ENCODE results near the gene OLFM1. TPM values are rescaled to one million over a fixed set of nuclear protein-coding genes. Genes with fewer than 3 reads are reported as not detected.

The OLFM1 gene
- total RNA-seq, 3 donors from 2014 or later, result 17.4 to 25.2 (median 22.1) TPM

- Histone ChIP-seq H3K4me1 (no peaks in the 10 kb centered on the region), H3K27me3 (no peaks in the 10 kb centered on the region), H3K27ac (no peak overlapping the region), H3K9me3 (no peaks in the 10 kb centered on the region), H3K36me3 (no peaks in the 10 kb centered on the region), H3K4me3 (no peak overlapping the region)
- no peak for DNase-seq (ENCODE audit: low spot score in 2 of 2)
- TF ChIP-seq CTCF (IDR thresholded peaks at IDR 0.05) (no peak), POLR2A (IDR thresholded peaks at IDR 0.05) (no peak), POLR2AphosphoS5 (IDR thresholded peaks at IDR 0.05) (no peak)
- intact Hi-C loops (cut with DNase I; ENCODE audit: low total_unique reads), result no loop called here
These were observed 17.8 kb downstream of the OLFM1 start for GRCh38 chr9:135105211-135105745.

DNA sequence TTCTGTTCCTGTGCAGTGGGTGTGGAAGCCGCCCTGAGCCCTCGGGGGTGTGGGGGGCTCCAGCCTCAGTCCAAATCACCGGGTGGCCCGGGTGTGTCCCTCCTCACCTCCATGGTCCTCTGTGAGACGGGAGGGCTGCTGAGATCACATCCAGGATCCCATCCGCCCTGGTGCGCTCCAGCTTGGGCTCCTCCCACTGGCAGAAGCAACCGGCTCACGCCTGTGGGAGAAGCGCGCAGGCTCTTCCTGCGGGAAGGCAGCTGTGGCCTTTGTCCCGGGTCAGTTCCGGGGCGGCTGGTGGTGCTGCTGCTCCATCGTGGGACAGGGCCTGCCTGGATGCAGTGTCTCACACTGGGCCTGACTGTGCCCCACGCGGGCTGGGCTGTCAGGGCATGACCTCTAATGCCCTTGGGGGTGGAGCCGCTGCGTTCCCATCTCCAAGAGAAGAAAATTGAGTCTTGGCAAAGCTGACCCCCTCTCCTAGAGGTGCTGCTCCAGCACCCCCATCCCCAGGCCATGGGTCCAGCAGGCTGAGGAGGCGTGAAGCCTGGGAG, 18.5 kb downstream of the OLFM1 start:
- Histone ChIP-seq H3K9me3 (no peaks in the 10 kb centered on the region), H3K27ac (no peak overlapping the region), H3K4me1 (no peaks in the 10 kb centered on the region), H3K4me3 (no peak overlapping the region), H3K27me3 (no peaks in the 10 kb centered on the region), H3K36me3 (no peaks in the 10 kb centered on the region)
- TF ChIP-seq POLR2AphosphoS5 (IDR thresholded peaks at IDR 0.05), result no peak
- TF ChIP-seq CTCF (IDR thresholded peaks at IDR 0.05), result no peak
- TF ChIP-seq POLR2A (IDR thresholded peaks at IDR 0.05), result no peak
- DNase-seq (ENCODE audit: low spot score in 2 of 2), result no peak
- intact Hi-C loops (cut with DNase I; ENCODE audit: low total_unique reads), result no loop called here

DNA sequence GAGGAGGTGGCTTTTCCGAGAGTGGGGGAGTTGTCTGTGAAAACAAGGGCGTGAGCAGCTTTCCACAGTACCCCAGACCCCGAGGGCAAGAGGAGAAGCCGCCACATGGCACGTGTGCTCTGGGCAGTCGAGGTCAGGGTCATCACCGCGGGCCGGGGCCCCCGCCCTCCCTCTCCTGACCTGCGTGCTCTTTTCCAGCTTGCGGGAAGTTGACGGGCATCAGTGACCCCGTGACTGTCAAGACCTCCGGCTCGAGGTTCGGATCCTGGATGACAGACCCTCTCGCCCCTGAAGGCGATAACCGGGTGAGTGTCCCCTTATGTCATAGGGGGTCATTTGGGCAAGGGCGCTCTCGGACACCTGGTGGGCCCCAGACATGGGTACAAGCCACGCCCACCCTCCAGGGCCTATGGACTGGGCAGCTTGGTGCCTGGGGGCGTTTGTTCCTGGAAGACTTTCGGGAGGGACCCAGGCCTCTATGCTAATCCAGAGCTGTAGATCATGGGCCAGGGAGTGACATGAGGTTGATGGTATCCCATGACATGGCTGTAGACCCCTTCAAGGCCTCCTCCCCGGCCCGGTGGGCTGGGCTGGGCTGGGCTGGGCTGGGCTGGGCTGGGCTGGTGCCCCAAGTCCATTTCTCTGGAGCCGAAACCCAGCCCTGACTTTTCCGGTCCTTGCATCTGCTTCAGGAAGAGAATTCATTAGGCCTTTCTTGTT, 19.2 kb downstream of the OLFM1 start:
- no peak for TF ChIP-seq POLR2A (IDR thresholded peaks at IDR 0.05)
- no peak for TF ChIP-seq CTCF (IDR thresholded peaks at IDR 0.05)
- TF ChIP-seq POLR2AphosphoS5 (IDR thresholded peaks at IDR 0.05), result no peak
- no peak for DNase-seq (ENCODE audit: low spot score in 2 of 2)
- no peak overlapping the region for H3K27ac ChIP-seq
- intact Hi-C loops (cut with DNase I; ENCODE audit: low total_unique reads), result no loop called here
- no peaks in the 10 kb centered on the region for H3K4me1 ChIP-seq
- H3K4me3 ChIP-seq, result no peak overlapping the region
- no peaks in the 10 kb centered on the region for H3K36me3 ChIP-seq
- H3K9me3 ChIP-seq, result no peaks in the 10 kb centered on the region
- no peaks in the 10 kb centered on the region for H3K27me3 ChIP-seq

- no peaks in the 10 kb centered on the region for H3K36me3 ChIP-seq
- no peaks in the 10 kb centered on the region for H3K9me3 ChIP-seq
- H3K4me3 ChIP-seq, result no peak overlapping the region
- TF ChIP-seq POLR2A (IDR thresholded peaks at IDR 0.05) (no peak), POLR2AphosphoS5 (IDR thresholded peaks at IDR 0.05) (no peak), CTCF (IDR thresholded peaks at IDR 0.05) (no peak)
- DNase-seq (ENCODE audit: low spot score in 2 of 2), result no peak
- no peak overlapping the region for H3K27ac ChIP-seq
- intact Hi-C loops (cut with DNase I; ENCODE audit: low total_unique reads), result no loop called here
- no peaks in the 10 kb centered on the region for H3K27me3 ChIP-seq
- no peaks in the 10 kb centered on the region for H3K4me1 ChIP-seq
These were observed 20.2 kb downstream of the OLFM1 start for GRCh38 chr9:135107581-135108235.

All from breast epithelium (tissue), 4 donors.